Measurements from ENCODE around the gene PDK1.
"Not testable (repeated sequence)": the region's sequence is repeated elsewhere in the genome, so short reads cannot be mapped to it uniquely, and the experiment has no call there.

Gene PDK1

GRCh38 chr2:172554352-172555271, 1.3 kb upstream of the PDK1 start:
- FAIRE-seq: no peak

DNA sequence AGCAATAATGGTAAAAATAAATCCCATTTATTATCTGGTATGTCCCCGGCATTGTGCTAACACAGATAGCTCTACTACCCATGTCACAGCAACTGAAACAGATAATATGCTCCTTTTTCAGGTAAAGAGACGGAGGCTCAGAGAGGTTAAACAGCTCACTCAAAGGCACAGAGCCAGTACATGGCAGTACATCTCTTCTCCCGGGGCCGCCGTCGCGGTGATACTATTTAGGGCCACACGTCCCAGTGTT, 693 bp upstream of the PDK1 start:
- no peak for FAIRE-seq

GRCh38 chr2:172556284-172557033, 569 bp downstream of the PDK1 start:
- no peak for FAIRE-seq

DNA sequence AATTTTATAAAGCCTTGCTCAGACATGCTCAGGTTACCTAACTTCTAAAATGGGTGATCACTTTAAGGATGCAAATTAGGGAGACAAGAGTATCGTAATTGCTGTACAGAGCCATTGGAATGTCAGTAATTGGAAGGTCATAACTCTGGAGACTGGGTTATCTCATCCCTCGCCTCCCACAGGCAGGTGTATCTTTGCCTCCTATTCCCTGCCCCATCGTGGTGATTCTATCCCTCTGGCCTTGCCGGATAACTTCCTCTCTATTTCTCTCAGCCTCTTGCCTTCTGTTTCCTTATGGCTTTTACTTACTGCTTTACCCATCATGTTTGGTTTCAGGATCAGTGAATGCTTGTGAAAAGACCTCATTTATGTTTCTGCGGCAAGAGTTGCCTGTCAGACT, 2.5 kb downstream of the PDK1 start:
- no peak for FAIRE-seq

- no peak for FAIRE-seq
These were observed 4.8 kb downstream of the PDK1 start for GRCh38 chr2:172560721-172561120.

DNA sequence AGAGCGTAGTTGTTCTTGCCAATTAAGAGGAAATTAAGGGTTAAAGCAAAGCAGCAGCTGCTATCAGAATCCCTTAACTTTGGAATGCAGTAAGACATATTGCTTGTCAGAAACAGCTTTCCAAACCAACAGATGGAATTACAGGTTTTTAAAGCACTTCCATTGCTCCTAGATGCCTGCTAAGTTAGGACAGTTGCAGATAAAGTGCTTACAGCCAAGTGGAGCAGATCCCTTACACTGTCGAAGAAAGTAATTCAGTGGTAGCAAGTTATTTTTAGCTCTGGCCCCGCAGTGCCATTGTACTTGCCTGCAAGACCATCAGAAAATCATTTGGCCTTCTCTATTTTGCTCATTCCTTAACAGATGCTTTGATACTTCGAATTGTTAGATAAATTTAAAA, 5.4 kb downstream of the PDK1 start:
- no peak for FAIRE-seq

DNA sequence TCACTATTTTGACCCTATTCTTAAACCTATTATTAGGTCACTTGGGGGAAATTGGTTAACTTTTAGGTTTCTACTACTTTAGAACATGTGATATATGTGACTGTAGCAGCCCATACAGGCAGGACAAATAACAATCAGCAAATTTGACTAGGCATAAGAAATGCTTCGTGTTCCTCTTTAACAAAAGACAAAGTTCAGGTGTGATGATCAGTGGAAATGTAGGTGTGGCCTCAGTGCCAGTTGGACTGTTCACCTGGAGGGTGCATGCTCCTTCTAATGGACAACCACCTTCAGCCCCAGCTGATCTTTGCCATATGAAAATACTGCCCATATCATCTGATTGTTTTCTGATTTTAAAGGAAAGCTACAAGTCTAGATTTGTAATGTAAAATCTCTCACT, 6.4 kb downstream of the PDK1 start:
- no peak for FAIRE-seq

- no peak for FAIRE-seq
These were observed 8.5 kb downstream of the PDK1 start for GRCh38 chr2:172564376-172564775.

DNA sequence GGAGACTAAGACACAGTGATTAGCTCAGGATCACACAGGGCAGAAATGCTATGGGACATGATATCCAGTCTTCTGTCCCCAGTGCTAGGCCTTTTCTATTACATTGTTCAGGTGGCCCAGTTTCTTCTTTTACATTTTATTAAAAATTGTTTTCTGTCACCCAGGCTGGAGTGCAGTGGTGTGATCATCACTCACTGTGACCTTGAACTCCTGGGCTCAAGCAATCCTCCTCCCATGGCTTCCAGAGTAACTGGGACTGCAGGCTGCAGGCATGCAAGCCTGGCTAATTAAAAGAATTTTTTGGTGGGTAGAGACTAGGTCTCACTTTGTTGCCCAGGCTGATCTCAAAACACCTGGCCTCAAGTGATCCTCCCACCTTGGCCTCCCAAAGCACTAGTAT, 15.4 kb downstream of the PDK1 start:
- FAIRE-seq: no peak

DNA sequence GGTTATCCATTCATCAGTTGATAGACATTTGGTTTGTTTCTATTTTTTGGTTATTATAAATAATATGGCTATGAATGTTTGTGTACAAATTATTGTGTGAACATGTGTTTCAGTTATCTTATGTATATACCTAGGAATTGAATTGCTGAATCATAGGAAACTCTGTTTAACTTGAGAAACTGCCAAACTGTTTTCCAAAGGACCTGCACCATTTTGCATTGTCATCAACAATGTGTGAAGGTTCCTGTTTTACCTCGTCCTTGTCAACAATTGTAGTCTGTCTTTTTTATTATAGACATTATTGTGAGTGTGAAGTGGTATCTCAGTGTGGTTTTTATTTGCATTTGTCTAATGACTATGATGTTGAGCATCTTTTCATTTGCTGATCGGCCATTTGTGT, 17.1 kb downstream of the PDK1 start:
- FAIRE-seq: no peak

DNA sequence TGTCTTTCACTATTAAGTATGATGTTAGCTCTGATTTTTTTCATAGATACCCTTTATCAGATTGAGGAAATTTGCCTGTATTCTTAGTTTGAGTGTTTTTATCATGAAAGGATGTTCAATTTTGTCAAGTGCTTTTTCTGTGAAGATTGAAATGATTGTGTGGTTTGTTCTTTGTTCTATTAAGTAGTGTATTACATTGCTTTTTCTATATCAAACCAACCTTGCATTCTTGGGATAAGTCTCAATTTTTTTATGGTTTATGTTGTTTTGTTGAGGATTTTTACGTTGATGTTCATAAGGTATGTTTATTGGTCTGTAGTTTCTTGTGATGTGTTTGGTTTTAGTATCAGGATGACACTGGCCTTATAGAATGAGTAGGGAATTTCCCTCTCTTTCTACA, 19.1 kb downstream of the PDK1 start:
- FAIRE-seq: no peak

- FAIRE-seq: no peak
These were observed 22.2 kb downstream of the PDK1 start for GRCh38 chr2:172578054-172578453.

- FAIRE-seq: no peak
These were observed 23.1 kb downstream of the PDK1 start for GRCh38 chr2:172578860-172579512.

DNA sequence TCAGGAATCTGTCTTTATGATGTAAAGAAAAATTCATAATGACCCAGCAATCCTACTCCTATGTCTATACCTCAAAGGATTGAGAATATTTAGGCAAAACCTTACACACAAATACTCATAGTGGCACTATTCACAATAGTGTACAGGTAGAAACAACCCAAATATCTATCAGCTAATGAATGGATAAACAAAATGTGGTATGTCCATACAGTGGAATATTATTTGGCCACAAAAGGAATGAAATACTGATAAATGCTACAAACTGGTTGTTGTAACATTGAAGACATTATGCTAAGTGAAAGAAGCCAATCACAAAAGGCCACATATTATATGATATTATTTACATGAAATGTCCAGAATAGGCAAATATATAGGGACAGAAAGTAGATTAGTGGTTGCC, 24.7 kb downstream of the PDK1 start:
- FAIRE-seq: no peak

DNA sequence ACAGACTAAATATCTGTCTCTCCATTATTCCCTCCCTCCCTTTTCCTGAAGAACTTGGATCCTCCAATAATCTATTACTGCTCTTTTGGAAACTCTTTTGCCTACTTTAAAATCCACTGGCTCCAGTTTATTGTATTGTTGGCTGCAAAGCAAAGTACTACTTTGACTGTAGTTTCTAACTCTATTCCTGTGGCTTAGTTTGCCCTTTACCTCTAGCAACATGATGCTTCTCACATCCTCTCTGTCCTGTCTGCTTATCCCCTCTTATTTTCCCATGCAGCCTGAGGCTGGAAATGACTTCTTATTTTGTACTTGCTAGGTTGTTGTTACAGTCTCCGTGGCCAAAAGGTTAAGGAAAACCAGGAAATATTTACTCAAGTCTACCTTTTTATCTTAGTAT, 26.8 kb downstream of the PDK1 start:
- no peak for FAIRE-seq

DNA sequence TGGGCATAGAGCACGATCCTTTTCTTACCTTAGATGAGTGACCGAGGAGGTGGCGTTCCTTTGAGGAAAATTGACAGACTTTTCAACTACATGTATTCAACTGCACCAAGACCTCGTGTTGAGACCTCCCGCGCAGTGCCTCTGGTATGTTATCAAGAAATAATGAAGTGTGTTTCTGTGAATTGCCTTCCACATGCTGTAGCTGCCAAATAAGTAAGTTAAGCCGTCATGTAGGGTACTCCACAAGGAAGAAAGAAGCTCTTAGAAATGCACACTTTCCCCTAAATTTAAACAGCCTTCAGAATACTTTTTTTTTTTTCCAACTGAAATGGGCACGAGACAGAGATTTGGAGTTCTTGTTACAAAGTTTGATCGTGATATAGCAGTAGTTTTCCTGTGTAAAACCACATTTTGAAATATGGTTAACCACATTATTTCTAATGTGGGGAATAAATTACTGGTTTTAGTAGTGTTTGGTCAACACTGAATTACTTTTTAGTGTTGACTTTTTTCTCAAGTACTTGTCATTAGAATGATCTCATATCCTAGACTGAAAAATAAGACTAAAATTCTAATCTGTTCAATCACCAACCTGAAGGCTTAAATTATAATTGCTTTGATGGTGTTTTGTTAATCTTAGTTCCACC, 30.5 kb downstream of the PDK1 start:
- no peak for FAIRE-seq

GRCh38 chr2:172587231-172587630, 31.3 kb downstream of the PDK1 start:
- not testable (repeated sequence) for FAIRE-seq

DNA sequence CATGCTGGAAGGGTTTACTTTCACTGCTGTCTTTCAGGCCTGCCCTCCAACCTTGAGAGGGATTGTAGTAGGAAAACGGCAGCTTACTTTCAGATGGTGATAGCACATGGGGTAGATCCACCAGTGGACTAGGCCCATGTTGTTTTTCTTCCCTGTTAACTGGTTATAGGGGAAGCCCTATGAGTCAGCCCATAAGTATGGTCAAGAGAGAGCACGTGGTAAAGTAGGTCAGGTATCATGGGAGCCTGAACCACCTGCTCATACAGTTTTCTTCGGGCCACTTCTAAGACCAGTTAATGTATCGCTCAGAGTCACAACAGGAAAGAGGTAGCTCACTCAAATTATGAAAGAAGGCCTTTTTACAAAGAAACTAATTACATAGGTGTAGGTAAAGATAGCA, 33.0 kb downstream of the PDK1 start:
- FAIRE-seq: no peak

- FAIRE-seq: not testable (repeated sequence)
These were observed 35.5 kb downstream of the PDK1 start for GRCh38 chr2:172591386-172591785.

GRCh38 chr2:172592190-172592589, 36.3 kb downstream of the PDK1 start:
- FAIRE-seq: not testable (repeated sequence)

- FAIRE-seq: no peak
These were observed 40.9 kb downstream of the PDK1 start for GRCh38 chr2:172596776-172597175.

DNA sequence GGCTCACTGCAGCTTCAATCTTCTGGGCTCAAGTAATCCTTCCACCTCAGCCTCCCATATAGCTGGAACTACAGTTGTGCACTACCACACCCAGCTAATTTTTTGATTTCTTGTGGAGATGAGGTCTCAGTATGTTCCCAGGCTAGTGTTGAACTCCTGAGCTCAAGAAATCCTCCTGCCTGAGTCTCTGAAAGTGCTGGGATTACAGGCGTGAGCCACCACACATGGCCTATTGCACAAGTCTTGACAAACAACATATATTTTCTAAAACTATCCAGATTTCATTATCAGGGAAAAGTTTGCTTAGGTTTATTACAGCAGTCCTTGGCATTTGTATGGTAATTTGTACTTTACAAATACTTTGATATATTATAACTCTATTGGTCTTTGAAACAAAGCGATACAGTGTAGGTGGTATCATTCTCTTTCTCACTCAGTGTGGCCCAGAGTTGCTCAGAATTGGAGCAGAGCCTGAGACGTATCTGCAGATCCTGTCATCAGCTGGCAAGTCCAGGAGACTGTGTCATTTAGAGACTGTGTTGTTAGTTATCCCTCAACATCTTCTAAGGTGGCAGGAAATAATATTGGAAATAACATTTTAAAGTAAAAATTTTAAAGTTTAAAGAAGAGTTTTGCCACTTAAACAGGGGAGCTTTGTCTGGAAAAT, 41.4 kb downstream of the PDK1 start:
- FAIRE-seq: no peak

GRCh38 chr2:172599947-172600346, 44.1 kb downstream of the PDK1 start:
- no peak for FAIRE-seq

All from islet of Langerhans (tissue), 1 donor.